SK-N-SH treated with all-trans-retinoic acid at 6 μM for 48 hours (cell line): ENCODE data around the gene DHODH.
"Not testable (repeated sequence)": the region's sequence is repeated elsewhere in the genome, so short reads cannot be mapped to it uniquely, and the experiment has no call there.

ENCODE experiments used
- ATAC-seq: fragments of 200-7000 bp; cut with Tn5 transposase; 3 replicates; pipeline ENCODE4 v1.9.1; 2020; ENCODE audit warnings: mild to moderate bottlenecking, moderate library complexity
- ARNTL ChIP-seq: fragments of 450-650 bp; formaldehyde crosslinking; IDR thresholded peaks from 2 replicates; pipeline ENCODE4 v1.5.0; 2020; ENCODE audit warnings: low read depth, mild to moderate bottlenecking, moderate library complexity, borderline replicate concordance
- BACH2 ChIP-seq: fragments of 250-450 bp; sonication (Bioruptor Pico); IDR thresholded peaks from 2 replicates; pipeline ENCODE4 v1.9.0; 2021; ENCODE audit warnings: mild to moderate bottlenecking, borderline replicate concordance
- CSDC2 ChIP-seq: fragments of 250-450 bp; sonication (Bioruptor Pico); IDR thresholded peaks from 2 replicates; pipeline ENCODE4 v1.5.0; 2020; ENCODE audit warnings: mild to moderate bottlenecking, moderate library complexity
- ESRRG ChIP-seq: fragments of 250-450 bp; sonication (Bioruptor Pico); IDR thresholded peaks from 2 replicates; pipeline ENCODE4 v1.6.1; 2021; ENCODE audit warnings: mild to moderate bottlenecking
- GLIS3 ChIP-seq: fragments of 250-450 bp; sonication (Bioruptor Pico); IDR thresholded peaks from 2 replicates; pipeline ENCODE4 v1.5.0; 2020; ENCODE audit warnings: mild to moderate bottlenecking, moderate library complexity
- OSR1 ChIP-seq: fragments of 250-450 bp; sonication (Bioruptor Pico); IDR thresholded peaks from 2 replicates; pipeline ENCODE4 v1.8.0; 2022; ENCODE audit warnings: moderate library complexity, mild to moderate bottlenecking, inconsistent platforms
- PPARA ChIP-seq: fragments of 250-450 bp; sonication (Bioruptor Pico); IDR thresholded peaks from 2 replicates; pipeline ENCODE4 v1.5.0; 2020; ENCODE audit warnings: mild to moderate bottlenecking, borderline replicate concordance
- RARB ChIP-seq: fragments of 250-450 bp; sonication (Bioruptor Pico); IDR thresholded peaks from 2 replicates; pipeline ENCODE4 v1.8.0; 2021; ENCODE audit warnings: mild to moderate bottlenecking, moderate library complexity
- SNAI2 ChIP-seq: fragments of 250-450 bp; sonication (Bioruptor Pico); IDR thresholded peaks from 2 replicates; pipeline ENCODE4 v1.5.0; 2020; ENCODE audit warnings: mild to moderate bottlenecking, moderate library complexity
- TCF4 ChIP-seq: fragments of 250-450 bp; sonication (Bioruptor Pico); IDR thresholded peaks from 2 replicates; pipeline ENCODE4 v1.8.0; 2021; ENCODE audit warnings: mild to moderate bottlenecking, moderate library complexity, borderline replicate concordance
- TOX ChIP-seq: fragments of 250-450 bp; sonication (Bioruptor Pico); IDR thresholded peaks from 2 replicates; pipeline ENCODE4 v1.8.0; 2021; ENCODE audit warnings: mild to moderate bottlenecking, moderate library complexity, borderline replicate concordance
- ZC3H10 ChIP-seq: fragments of 250-450 bp; sonication (Bioruptor Pico); IDR thresholded peaks from 2 replicates; pipeline ENCODE4 v1.5.1; 2021; ENCODE audit warnings: mild to moderate bottlenecking, moderate library complexity
- ZFP3 ChIP-seq: fragments of 250-450 bp; sonication (Bioruptor Pico); IDR thresholded peaks from 2 replicates; pipeline ENCODE4 v1.5.0; 2020; ENCODE audit warnings: mild to moderate bottlenecking, moderate library complexity
- ZFP30 ChIP-seq: fragments of 450-650 bp; formaldehyde crosslinking; IDR thresholded peaks from 2 replicates; pipeline ENCODE4 v1.5.0; 2022; ENCODE audit warnings: mild to moderate bottlenecking, moderate library complexity
- ZNF565 ChIP-seq: fragments of 450-650 bp; formaldehyde crosslinking; conservative IDR thresholded peaks from 2 replicates; pipeline ENCODE4 v1.5.0; 2020; ENCODE audit warnings: low read depth, mild to moderate bottlenecking, moderate library complexity
- ZNF70 ChIP-seq: fragments of 450-650 bp; formaldehyde crosslinking; IDR thresholded peaks from 2 replicates; pipeline ENCODE4 v1.5.0; 2020; ENCODE audit warnings: mild to moderate bottlenecking, moderate library complexity
- ZNF8 ChIP-seq: fragments of 450-650 bp; formaldehyde crosslinking; IDR thresholded peaks from 2 replicates; pipeline ENCODE4 v1.5.0; 2020; ENCODE audit warnings: mild to moderate bottlenecking, moderate library complexity
- TF ChIP-seq, protein P1 (sequence below): fragments of 250-450 bp; sonication (Bioruptor Pico); IDR thresholded peaks from 2 replicates; pipeline ENCODE4 v1.5.1; 2020; ENCODE audit warnings: low read depth, mild to moderate bottlenecking, moderate library complexity
- TF ChIP-seq, protein P2 (sequence below): fragments of 250-450 bp; sonication (Bioruptor Pico); IDR thresholded peaks from 2 replicates; pipeline ENCODE4 v1.8.0; 2020; ENCODE audit warnings: mild to moderate bottlenecking, moderate library complexity, borderline replicate concordance
- TF ChIP-seq, protein P3 (sequence below): fragments of 250-450 bp; sonication (Bioruptor Pico); IDR thresholded peaks from 2 replicates; pipeline ENCODE4 v1.8.0; 2021; ENCODE audit warnings: low read depth, mild to moderate bottlenecking, moderate library complexity, borderline replicate concordance
- TF ChIP-seq, protein P4 (sequence below): fragments of 250-450 bp; sonication (Bioruptor Pico); IDR thresholded peaks from 2 replicates; pipeline ENCODE4 v1.5.0; 2020; ENCODE audit warnings: mild to moderate bottlenecking, moderate library complexity
- TF ChIP-seq, protein P5 (sequence below): fragments of 250-450 bp; sonication (Bioruptor Pico); IDR thresholded peaks from 2 replicates; pipeline ENCODE4 v1.5.1; 2021; ENCODE audit warnings: mild to moderate bottlenecking, moderate library complexity

Gene DHODH

DNA sequence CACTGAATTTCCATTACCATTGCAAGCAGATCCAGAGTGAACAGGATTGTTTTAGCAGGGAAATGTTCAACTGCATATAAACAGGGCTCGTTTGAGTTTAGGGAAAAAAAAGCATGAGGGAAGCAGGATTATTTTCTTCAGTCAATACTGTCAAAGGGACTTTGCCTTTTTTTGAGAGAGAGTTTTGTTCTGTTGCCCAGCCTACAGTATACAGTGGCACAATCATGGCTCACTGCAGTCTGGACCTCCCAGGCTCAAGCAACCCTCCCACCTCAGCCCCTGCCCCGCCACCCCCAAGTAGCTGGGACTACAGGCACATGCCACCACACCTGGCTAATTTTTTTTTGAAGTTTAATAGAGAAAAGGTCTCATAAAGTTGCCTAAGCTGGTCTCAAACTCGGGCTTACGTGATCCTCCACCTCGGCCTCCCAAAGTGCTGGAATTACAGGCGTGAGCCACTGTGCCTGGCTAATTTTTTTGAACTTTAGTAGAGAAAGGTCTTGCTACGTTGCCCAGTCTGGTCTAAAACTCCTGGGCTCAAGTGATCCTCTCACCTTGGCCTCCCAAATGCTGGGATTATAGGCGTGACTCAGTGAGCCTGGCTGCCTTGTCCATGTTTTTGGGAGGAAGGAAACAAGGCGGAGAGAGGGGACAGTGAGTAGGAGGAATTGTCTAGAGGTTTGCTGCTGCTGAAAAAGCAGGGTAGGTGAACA is 23.1 kb upstream of the DHODH start:
- no peak for ATAC-seq
- TF ChIP-seq GLIS3 (CRISPR knock-in tag) (no peak), ZFP3 (CRISPR knock-in tag) (no peak), SNAI2 (CRISPR knock-in tag) (no peak)
- TF ChIP-seq, protein P1, sequence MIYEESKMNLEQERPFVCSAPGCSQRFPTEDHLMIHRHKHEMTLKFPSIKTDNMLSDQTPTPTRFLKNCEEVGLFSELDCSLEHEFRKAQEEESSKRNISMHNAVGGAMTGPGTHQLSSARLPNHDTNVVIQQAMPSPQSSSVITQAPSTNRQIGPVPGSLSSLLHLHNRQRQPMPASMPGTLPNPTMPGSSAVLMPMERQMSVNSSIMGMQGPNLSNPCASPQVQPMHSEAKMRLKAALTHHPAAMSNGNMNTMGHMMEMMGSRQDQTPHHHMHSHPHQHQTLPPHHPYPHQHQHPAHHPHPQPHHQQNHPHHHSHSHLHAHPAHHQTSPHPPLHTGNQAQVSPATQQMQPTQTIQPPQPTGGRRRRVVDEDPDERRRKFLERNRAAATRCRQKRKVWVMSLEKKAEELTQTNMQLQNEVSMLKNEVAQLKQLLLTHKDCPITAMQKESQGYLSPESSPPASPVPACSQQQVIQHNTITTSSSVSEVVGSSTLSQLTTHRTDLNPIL (CRISPR knock-in tag): no peak

DNA sequence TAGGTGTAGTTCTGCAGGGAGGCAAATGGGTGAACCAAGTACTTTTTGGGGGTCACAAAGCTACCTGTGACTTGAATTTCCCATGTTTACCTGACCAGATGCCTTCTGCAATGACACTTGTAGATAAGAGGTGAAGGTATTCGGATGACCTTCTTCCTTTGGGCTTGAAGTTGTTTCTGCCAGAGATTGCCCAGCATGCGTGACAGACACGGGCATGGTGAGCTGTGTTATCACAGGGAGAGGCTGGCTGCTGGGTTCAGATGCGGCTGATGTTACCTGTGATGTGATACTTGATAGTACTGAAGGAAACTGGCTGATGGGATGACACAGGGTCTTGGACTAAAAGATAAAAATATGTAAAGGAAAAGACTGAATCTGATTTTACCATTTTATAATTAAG is 22.4 kb upstream of the DHODH start:
- TF ChIP-seq ZNF8 (CRISPR knock-in tag): no peak
- TF ChIP-seq ZC3H10 (CRISPR knock-in tag): no peak
- TF ChIP-seq, protein P2, sequence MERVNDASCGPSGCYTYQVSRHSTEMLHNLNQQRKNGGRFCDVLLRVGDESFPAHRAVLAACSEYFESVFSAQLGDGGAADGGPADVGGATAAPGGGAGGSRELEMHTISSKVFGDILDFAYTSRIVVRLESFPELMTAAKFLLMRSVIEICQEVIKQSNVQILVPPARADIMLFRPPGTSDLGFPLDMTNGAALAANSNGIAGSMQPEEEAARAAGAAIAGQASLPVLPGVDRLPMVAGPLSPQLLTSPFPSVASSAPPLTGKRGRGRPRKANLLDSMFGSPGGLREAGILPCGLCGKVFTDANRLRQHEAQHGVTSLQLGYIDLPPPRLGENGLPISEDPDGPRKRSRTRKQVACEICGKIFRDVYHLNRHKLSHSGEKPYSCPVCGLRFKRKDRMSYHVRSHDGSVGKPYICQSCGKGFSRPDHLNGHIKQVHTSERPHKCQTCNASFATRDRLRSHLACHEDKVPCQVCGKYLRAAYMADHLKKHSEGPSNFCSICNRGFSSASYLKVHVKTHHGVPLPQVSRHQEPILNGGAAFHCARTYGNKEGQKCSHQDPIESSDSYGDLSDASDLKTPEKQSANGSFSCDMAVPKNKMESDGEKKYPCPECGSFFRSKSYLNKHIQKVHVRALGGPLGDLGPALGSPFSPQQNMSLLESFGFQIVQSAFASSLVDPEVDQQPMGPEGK (CRISPR knock-in tag): no peak
- TF ChIP-seq RARB (CRISPR knock-in tag): no peak
- TF ChIP-seq OSR1 (CRISPR knock-in tag): no peak
- TF ChIP-seq CSDC2 (CRISPR knock-in tag): no peak
- no peak for TF ChIP-seq TOX (CRISPR knock-in tag)
- no peak for TF ChIP-seq PPARA (CRISPR knock-in tag)
- no peak for TF ChIP-seq ARNTL (CRISPR knock-in tag)
- TF ChIP-seq BACH2 (CRISPR knock-in tag): no peak
- no peak for ATAC-seq

DNA sequence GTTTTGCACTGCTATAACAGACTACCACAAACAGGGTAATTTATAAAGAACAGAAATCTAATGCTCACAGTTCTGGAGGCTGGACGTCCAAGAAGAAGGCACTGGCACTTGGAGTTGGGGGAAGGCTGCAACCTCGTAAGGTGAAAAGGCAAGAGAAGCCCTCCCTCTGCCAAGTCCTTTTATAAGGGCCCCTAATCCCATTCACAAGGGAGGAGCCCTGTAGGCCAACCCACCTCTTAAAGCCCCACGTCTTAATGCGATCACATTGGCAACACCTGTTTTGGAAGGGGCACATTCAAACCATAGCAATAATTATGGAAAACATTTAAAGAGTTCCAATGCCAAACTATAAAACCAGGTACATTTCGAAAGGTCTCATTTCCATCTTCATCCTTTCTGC is 13.5 kb upstream of the DHODH start:
- ATAC-seq: no peak

DNA sequence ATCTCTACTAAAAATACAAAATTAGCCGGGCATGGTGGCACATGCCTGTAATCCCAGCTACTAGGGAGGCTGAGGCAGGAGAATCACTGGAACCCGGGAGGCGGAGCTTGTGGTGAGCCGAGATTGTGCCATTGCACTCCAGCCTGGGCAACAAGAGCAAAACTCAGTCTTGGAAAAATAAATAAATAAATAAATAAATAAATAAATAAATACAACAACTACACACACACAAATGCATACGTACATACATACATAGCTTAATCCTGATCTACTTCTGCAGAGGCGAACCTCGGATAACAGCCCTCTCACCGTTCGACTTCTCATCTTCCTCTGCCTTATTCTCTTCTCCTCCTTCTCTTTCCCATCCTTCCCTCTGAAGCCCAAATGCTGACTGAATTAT is 11.0 kb upstream of the DHODH start:
- not testable (repeated sequence) for ATAC-seq

More for the DNA sequence above, 13.5 kb upstream of the DHODH start:
- TF ChIP-seq ZC3H10 (CRISPR knock-in tag) (no peak), ZFP3 (CRISPR knock-in tag) (no peak), RARB (CRISPR knock-in tag) (no peak), ZNF70 (no peak), PPARA (CRISPR knock-in tag) (no peak), ARNTL (CRISPR knock-in tag) (no peak), CSDC2 (CRISPR knock-in tag) (no peak), TCF4 (no peak), ESRRG (CRISPR knock-in tag) (no peak), OSR1 (CRISPR knock-in tag) (no peak), GLIS3 (CRISPR knock-in tag) (no peak)
- TF ChIP-seq, protein P3, sequence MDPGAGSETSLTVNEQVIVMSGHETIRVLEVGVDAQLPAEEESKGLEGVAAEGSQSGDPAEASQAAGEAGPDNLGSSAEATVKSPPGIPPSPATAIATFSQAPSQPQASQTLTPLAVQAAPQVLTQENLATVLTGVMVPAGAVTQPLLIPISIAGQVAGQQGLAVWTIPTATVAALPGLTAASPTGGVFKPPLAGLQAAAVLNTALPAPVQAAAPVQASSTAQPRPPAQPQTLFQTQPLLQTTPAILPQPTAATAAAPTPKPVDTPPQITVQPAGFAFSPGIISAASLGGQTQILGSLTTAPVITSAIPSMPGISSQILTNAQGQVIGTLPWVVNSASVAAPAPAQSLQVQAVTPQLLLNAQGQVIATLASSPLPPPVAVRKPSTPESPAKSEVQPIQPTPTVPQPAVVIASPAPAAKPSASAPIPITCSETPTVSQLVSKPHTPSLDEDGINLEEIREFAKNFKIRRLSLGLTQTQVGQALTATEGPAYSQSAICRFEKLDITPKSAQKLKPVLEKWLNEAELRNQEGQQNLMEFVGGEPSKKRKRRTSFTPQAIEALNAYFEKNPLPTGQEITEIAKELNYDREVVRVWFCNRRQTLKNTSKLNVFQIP (CRISPR knock-in tag): no peak

DNA sequence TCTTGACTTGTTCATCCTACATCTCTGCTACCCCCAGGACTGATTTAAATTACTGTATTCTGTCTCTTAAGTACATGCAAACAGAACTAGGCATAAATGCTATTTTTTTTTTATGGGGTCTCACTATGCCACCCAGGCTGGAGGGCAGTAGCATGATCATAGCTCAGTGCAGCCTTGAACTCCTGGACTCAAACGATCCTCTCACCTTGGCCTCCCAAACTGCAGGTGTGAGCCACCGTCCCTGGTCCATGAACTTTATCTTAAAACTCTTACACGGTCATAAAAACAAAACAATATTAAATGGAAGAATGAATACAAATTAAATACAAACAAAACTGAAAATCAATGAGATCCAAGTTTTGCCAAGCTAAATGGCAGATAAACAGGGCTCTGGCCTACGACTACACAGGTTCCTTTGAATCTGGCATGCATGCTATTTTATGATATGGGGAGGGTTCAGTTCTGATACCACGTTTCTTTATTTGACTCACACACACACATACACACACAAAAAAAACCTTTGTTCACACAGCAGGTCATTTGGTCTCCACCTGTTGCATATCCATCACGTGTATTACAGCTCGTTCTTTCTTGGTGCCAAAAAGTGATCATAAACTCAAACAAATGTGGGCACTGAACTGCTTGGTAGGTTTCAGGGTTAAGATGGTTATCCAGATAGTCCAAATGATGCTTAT is 7.2 kb upstream of the DHODH start:
- ATAC-seq: no peak
- TF ChIP-seq, protein P1 (CRISPR knock-in tag): no peak
- no peak for TF ChIP-seq OSR1 (CRISPR knock-in tag)
- TF ChIP-seq ZFP30 (CRISPR knock-in tag): no peak
- TF ChIP-seq TOX (CRISPR knock-in tag): no peak
- TF ChIP-seq ZNF70: no peak
- TF ChIP-seq ZNF565 (CRISPR knock-in tag): no peak
- no peak for TF ChIP-seq SNAI2 (CRISPR knock-in tag)
- TF ChIP-seq RARB (CRISPR knock-in tag): no peak
- TF ChIP-seq, protein P4, sequence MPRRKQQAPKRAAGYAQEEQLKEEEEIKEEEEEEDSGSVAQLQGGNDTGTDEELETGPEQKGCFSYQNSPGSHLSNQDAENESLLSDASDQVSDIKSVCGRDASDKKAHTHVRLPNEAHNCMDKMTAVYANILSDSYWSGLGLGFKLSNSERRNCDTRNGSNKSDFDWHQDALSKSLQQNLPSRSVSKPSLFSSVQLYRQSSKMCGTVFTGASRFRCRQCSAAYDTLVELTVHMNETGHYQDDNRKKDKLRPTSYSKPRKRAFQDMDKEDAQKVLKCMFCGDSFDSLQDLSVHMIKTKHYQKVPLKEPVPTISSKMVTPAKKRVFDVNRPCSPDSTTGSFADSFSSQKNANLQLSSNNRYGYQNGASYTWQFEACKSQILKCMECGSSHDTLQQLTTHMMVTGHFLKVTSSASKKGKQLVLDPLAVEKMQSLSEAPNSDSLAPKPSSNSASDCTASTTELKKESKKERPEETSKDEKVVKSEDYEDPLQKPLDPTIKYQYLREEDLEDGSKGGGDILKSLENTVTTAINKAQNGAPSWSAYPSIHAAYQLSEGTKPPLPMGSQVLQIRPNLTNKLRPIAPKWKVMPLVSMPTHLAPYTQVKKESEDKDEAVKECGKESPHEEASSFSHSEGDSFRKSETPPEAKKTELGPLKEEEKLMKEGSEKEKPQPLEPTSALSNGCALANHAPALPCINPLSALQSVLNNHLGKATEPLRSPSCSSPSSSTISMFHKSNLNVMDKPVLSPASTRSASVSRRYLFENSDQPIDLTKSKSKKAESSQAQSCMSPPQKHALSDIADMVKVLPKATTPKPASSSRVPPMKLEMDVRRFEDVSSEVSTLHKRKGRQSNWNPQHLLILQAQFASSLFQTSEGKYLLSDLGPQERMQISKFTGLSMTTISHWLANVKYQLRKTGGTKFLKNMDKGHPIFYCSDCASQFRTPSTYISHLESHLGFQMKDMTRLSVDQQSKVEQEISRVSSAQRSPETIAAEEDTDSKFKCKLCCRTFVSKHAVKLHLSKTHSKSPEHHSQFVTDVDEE (CRISPR knock-in tag): no peak
- TF ChIP-seq, protein P5, sequence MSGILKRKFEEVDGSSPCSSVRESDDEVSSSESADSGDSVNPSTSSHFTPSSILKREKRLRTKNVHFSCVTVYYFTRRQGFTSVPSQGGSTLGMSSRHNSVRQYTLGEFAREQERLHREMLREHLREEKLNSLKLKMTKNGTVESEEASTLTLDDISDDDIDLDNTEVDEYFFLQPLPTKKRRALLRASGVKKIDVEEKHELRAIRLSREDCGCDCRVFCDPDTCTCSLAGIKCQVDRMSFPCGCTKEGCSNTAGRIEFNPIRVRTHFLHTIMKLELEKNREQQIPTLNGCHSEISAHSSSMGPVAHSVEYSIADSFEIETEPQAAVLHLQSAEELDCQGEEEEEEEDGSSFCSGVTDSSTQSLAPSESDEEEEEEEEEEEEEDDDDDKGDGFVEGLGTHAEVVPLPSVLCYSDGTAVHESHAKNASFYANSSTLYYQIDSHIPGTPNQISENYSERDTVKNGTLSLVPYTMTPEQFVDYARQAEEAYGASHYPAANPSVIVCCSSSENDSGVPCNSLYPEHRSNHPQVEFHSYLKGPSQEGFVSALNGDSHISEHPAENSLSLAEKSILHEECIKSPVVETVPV (CRISPR knock-in tag): no peak
